HepG2 (cell line): ENCODE data around the gene SPTB. TPM values are rescaled to one million over a fixed set of nuclear protein-coding genes. Genes with fewer than 3 reads are reported as not detected.
A peak's percentile ranks its signal among the peaks of the same experiment; 100 is the strongest.

ENCODE experiments used
- GATAD2A ChIP-seq: IDR thresholded peaks from 2 replicates; pipeline ENCODE4 v1.6.1; 2016
- HDAC6 ChIP-seq: fragments of 200-600 bp; sonication (generic); IDR thresholded peaks from 2 replicates; pipeline ENCODE4 v1.7.0; 2017; ENCODE audit warnings: mild to moderate bottlenecking, antibody characterized with exemption, low read length, low read depth
- HMG20A ChIP-seq: IDR thresholded peaks from 2 replicates; pipeline ENCODE4 v1.6.1; 2016; ENCODE audit warnings: borderline replicate concordance
- ISL2 ChIP-seq: sonication (generic); formaldehyde crosslinking; IDR thresholded peaks from 2 replicates; pipeline ENCODE4 v1.5.0; 2020; ENCODE audit warnings: missing genetic modification reagents
- MXI1 ChIP-seq: IDR thresholded peaks from 3 replicates; pipeline ENCODE4 v1.6.1; 2012; ENCODE audit warnings: low read depth, low read length, inconsistent platforms, borderline replicate concordance
- STAG1 ChIP-seq: sonication (generic); formaldehyde crosslinking; IDR thresholded peaks from 2 replicates; pipeline ENCODE4 v1.4.0; 2020; ENCODE audit warnings: missing genetic modification reagents
- YY1 ChIP-seq: IDR thresholded peaks from 2 replicates; pipeline ENCODE4 v1.6.1; 2011; ENCODE audit warnings: low read length, low read depth, moderate library complexity, mild to moderate bottlenecking; ENCODE audit not compliant: insufficient read depth, insufficient replicate concordance
- ZC3H13 ChIP-seq: sonication (generic); formaldehyde crosslinking; IDR thresholded peaks from 2 replicates; pipeline ENCODE4 v1.8.1; 2023; ENCODE audit warnings: mild to moderate bottlenecking, missing genetic modification reagents, moderate library complexity
- ZC3H4 ChIP-seq: sonication (generic); formaldehyde crosslinking; IDR thresholded peaks from 2 replicates; pipeline ENCODE4 v1.4.0; 2020; ENCODE audit warnings: missing genetic modification reagents, borderline replicate concordance
- ZNF558 ChIP-seq: sonication (generic); formaldehyde crosslinking; IDR thresholded peaks from 2 replicates; pipeline ENCODE4 v1.9.0; 2022; ENCODE audit warnings: mild to moderate bottlenecking, missing genetic modification reagents, borderline replicate concordance
- ZNF678 ChIP-seq: sonication (generic); formaldehyde crosslinking; IDR thresholded peaks from 2 replicates; pipeline ENCODE4 v1.4.0; 2020; ENCODE audit warnings: mild to moderate bottlenecking, missing genetic modification reagents
- polyA plus RNA-seq, 8 experiments: library from polyadenylated mRNA; depleted of rRNA in 3 of 8; stranded (reverse) in 7 of 8; unstranded in 1 of 8; fragments of >200 nt; fragmentation: Illumina TruSeq in 4 of 8; extraction: Trizol in 4 of 8; gene quantifications; 2 replicates each; pipeline versions ENCODE4 v1.2.1 to v1.2.3, GENCODE V29; 2011 to 2016; ENCODE audit warnings: low read depth in 4 of 8, missing spikeins in 1 of 8, mixed read lengths in 1 of 8; ENCODE audit not compliant: insufficient read depth in 1 of 8
- total RNA-seq, 5 experiments: library from RNA; depleted of rRNA; stranded (reverse); fragments of >200 nt; fragmentation: Illumina TruSeq; extraction: Trizol; gene quantifications; 2 replicates each; pipeline ENCODE4 v1.2.3, GENCODE V29; 2016; ENCODE audit warnings: low read depth in 1 of 5
- TF ChIP-seq, protein P1 (sequence below): sonication (generic); formaldehyde crosslinking; conservative IDR thresholded peaks from 2 replicates; pipeline ENCODE4 v1.4.0; 2020; ENCODE audit warnings: missing genetic modification reagents
- TF ChIP-seq, protein P2 (sequence below): sonication (generic); formaldehyde crosslinking; IDR thresholded peaks from 2 replicates; pipeline ENCODE4 v1.4.0; 2020; ENCODE audit warnings: missing genetic modification reagents, borderline replicate concordance
- TF ChIP-seq, protein P3 (sequence below): sonication (generic); formaldehyde crosslinking; IDR thresholded peaks from 2 replicates; pipeline ENCODE4 v1.5.0; 2020; ENCODE audit warnings: mild to moderate bottlenecking, missing genetic modification reagents, borderline replicate concordance
- TF ChIP-seq, protein P4 (sequence below): IDR thresholded peaks from 2 replicates; pipeline ENCODE4 v1.6.1; 2016; ENCODE audit warnings: control low read depth

Gene SPTB
- total and polyA plus RNA-seq, 2 of the 13 experiments (the other 11 are each of a cell fraction or from before 2014, with no cell fraction given) = 0.01 to 0.02 TPM

DNA sequence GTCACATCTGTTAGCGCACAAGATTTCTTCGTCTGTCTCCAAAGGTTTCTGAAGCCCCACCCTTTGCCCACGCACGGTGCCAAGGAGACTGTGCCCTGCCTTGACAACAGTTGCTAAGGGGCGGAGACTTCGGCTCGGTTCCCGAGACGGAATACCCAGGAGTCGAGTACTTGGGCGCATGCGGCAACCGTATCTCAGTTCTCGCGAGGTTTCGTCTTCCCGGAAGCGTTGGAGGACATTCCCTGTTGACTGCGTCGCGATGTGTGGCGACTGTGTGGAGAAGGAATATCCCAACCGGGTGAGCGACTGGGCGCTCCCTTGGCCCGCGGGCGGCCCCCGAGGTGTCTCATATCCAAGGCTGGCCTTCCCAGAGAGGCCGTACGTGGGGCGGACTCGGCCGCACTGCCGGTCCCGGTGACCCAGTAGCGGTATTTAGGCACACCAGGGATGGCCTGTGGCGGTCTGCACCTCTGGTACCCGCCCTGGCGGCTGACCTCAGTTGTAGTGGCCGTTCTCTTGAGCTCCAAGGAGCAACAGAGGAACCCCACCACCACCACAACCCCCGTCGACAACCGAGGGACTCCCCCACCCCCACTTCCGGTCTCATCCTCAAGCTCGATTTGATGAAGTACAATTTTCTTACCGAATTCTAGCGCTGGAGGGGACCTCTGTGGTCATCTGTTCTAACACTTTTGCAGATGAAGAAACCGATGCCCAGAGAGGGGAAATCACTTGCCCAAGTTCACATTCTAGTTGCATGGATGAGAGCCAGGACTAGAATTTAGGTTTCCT lies 34.7 kb upstream of the SPTB start, which contains the start of gene CHURC1 (continued):
- TF ChIP-seq ZNF558 (no peak), ZNF678 (CRISPR knock-in tag) (no peak), MXI1 (peak; percentile 93; the same call in 2 of the 3 replicates), ISL2 (CRISPR knock-in tag) (0 out of 2 replicates have a peak, but pooled peaks have one; percentile 24), ZC3H13 (CRISPR knock-in tag) (no peak), HMG20A (CRISPR knock-in tag) (no peak), GATAD2A (CRISPR knock-in tag) (peak; percentile 44; the same call in 1 of the 2 replicates), STAG1 (no peak), YY1 (peak; percentile 16), HDAC6 (no peak), ZC3H4 (no peak; the same call in 1 of the 2 replicates)
- TF ChIP-seq, protein P1, sequence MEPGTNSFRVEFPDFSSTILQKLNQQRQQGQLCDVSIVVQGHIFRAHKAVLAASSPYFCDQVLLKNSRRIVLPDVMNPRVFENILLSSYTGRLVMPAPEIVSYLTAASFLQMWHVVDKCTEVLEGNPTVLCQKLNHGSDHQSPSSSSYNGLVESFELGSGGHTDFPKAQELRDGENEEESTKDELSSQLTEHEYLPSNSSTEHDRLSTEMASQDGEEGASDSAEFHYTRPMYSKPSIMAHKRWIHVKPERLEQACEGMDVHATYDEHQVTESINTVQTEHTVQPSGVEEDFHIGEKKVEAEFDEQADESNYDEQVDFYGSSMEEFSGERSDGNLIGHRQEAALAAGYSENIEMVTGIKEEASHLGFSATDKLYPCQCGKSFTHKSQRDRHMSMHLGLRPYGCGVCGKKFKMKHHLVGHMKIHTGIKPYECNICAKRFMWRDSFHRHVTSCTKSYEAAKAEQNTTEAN (CRISPR knock-in tag) = 0 out of 2 replicates have a peak, but pooled peaks have one; percentile 53
- TF ChIP-seq, protein P2, sequence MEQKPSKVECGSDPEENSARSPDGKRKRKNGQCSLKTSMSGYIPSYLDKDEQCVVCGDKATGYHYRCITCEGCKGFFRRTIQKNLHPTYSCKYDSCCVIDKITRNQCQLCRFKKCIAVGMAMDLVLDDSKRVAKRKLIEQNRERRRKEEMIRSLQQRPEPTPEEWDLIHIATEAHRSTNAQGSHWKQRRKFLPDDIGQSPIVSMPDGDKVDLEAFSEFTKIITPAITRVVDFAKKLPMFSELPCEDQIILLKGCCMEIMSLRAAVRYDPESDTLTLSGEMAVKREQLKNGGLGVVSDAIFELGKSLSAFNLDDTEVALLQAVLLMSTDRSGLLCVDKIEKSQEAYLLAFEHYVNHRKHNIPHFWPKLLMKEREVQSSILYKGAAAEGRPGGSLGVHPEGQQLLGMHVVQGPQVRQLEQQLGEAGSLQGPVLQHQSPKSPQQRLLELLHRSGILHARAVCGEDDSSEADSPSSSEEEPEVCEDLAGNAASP (CRISPR knock-in tag) = 0 out of 2 replicates have a peak, but pooled peaks have one; percentile 22
- TF ChIP-seq, protein P3, sequence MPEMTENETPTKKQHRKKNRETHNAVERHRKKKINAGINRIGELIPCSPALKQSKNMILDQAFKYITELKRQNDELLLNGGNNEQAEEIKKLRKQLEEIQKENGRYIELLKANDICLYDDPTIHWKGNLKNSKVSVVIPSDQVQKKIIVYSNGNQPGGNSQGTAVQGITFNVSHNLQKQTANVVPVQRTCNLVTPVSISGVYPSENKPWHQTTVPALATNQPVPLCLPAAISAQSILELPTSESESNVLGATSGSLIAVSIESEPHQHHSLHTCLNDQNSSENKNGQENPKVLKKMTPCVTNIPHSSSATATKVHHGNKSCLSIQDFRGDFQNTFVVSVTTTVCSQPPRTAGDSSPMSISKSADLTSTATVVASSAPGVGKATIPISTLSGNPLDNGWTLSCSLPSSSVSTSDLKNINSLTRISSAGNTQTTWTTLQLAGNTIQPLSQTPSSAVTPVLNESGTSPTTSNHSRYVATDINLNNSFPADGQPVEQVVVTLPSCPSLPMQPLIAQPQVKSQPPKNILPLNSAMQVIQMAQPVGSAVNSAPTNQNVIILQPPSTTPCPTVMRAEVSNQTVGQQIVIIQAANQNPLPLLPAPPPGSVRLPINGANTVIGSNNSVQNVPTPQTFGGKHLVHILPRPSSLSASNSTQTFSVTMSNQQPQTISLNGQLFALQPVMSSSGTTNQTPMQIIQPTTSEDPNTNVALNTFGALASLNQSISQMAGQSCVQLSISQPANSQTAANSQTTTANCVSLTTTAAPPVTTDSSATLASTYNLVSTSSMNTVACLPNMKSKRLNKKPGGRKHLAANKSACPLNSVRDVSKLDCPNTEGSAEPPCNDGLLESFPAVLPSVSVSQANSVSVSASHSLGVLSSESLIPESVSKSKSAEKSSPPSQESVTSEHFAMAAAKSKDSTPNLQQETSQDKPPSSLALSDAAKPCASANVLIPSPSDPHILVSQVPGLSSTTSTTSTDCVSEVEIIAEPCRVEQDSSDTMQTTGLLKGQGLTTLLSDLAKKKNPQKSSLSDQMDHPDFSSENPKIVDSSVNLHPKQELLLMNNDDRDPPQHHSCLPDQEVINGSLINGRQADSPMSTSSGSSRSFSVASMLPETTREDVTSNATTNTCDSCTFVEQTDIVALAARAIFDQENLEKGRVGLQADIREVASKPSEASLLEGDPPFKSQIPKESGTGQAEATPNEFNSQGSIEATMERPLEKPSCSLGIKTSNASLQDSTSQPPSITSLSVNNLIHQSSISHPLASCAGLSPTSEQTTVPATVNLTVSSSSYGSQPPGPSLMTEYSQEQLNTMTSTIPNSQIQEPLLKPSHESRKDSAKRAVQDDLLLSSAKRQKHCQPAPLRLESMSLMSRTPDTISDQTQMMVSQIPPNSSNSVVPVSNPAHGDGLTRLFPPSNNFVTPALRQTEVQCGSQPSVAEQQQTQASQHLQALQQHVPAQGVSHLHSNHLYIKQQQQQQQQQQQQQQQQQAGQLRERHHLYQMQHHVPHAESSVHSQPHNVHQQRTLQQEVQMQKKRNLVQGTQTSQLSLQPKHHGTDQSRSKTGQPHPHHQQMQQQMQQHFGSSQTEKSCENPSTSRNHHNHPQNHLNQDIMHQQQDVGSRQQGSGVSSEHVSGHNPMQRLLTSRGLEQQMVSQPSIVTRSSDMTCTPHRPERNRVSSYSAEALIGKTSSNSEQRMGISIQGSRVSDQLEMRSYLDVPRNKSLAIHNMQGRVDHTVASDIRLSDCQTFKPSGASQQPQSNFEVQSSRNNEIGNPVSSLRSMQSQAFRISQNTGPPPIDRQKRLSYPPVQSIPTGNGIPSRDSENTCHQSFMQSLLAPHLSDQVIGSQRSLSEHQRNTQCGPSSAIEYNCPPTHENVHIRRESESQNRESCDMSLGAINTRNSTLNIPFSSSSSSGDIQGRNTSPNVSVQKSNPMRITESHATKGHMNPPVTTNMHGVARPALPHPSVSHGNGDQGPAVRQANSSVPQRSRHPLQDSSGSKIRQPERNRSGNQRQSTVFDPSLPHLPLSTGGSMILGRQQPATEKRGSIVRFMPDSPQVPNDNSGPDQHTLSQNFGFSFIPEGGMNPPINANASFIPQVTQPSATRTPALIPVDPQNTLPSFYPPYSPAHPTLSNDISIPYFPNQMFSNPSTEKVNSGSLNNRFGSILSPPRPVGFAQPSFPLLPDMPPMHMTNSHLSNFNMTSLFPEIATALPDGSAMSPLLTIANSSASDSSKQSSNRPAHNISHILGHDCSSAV = no peak
- TF ChIP-seq, protein P4, sequence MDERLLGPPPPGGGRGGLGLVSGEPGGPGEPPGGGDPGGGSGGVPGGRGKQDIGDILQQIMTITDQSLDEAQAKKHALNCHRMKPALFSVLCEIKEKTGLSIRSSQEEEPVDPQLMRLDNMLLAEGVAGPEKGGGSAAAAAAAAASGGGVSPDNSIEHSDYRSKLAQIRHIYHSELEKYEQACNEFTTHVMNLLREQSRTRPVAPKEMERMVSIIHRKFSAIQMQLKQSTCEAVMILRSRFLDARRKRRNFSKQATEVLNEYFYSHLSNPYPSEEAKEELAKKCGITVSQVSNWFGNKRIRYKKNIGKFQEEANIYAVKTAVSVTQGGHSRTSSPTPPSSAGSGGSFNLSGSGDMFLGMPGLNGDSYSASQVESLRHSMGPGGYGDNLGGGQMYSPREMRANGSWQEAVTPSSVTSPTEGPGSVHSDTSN (CRISPR knock-in tag) = no peak
